A204.1 (cell line): ENCODE data around the gene CCM2.
"Not testable (repeated sequence)": the region's sequence is repeated elsewhere in the genome, so short reads cannot be mapped to it uniquely, and the experiment has no call there.

Experiments used
- FAIRE-seq: peaks from 2 replicates; lab custom pipeline; 2012; peaks lifted over from hg19 to GRCh38; lab: Jason Lieb, UNC

Gene CCM2

GRCh38 chr7:44982535-44982923 is 17.5 kb upstream of the CCM2 start:
- no peak for FAIRE-seq

GRCh38 chr7:44982970-44983369 is 17.0 kb upstream of the CCM2 start:
- FAIRE-seq, result no peak

- no peak for FAIRE-seq
Observed at GRCh38 chr7:44983742-44984477, 16.1 kb upstream of the CCM2 start.

GRCh38 chr7:44984478-44984758 is 15.6 kb upstream of the CCM2 start:
- no peak for FAIRE-seq

- FAIRE-seq, result no peak
Observed at GRCh38 chr7:44985033-44985695, 14.8 kb upstream of the CCM2 start.

GRCh38 chr7:44985900-44986217 is 14.1 kb upstream of the CCM2 start:
- no peak for FAIRE-seq

GRCh38 chr7:44986218-44987053 is 13.6 kb upstream of the CCM2 start:
- no peak for FAIRE-seq

- no peak for FAIRE-seq
Observed at GRCh38 chr7:44987457-44987856, 12.5 kb upstream of the CCM2 start.

- no peak for FAIRE-seq
Observed at GRCh38 chr7:44987996-44988395, 12.0 kb upstream of the CCM2 start.

GRCh38 chr7:44988701-44989100 is 11.3 kb upstream of the CCM2 start:
- no peak for FAIRE-seq

- FAIRE-seq, result no peak
Observed at GRCh38 chr7:44989132-44989531, 10.9 kb upstream of the CCM2 start.

- FAIRE-seq, result no peak
Observed at GRCh38 chr7:44990109-44991023, 9.6 kb upstream of the CCM2 start.

GRCh38 chr7:44992004-44992795 is 7.8 kb upstream of the CCM2 start:
- FAIRE-seq, result not testable (repeated sequence)

GRCh38 chr7:44994877-44995554 is 5.0 kb upstream of the CCM2 start:
- no peak for FAIRE-seq

GRCh38 chr7:44995555-44996493 is 4.2 kb upstream of the CCM2 start:
- no peak for FAIRE-seq

- no peak for FAIRE-seq
Observed at GRCh38 chr7:44998153-44998871, 1.7 kb upstream of the CCM2 start.

- FAIRE-seq, result peak; percentile 87
Observed at GRCh38 chr7:44999245-45000092, 532 bp upstream of the CCM2 start.

- FAIRE-seq, result no peak
Observed at GRCh38 chr7:45001138-45001694, 1.2 kb downstream of the CCM2 start.
